Neural progenitor cell (in vitro differentiated cells): ENCODE measurements around the gene MS4A2. TPM values are rescaled to one million over a fixed set of nuclear protein-coding genes. Genes with fewer than 3 reads are reported as not detected.
"Not testable (repeated sequence)": the region's sequence is repeated elsewhere in the genome, so short reads cannot be mapped to it uniquely, and the experiment has no call there.

Experiments
- DNase-seq: peaks from one replicate; pipeline ENCODE4 v3.0.0-alpha.2; 2016; ENCODE audit warnings: low spot score
- H2AFZ ChIP-seq: fragments of 200-600 bp; sonication (generic); replicated peaks from 2 replicates; pipeline ENCODE4 v1.6.1; 2016; ENCODE audit warnings: antibody characterized with exemption
- H3F3A ChIP-seq: fragments of 200-600 bp; sonication (generic); 2 replicates; pipeline ENCODE4 v1.6.1; 2016; ENCODE audit warnings: antibody characterized with exemption, low read depth
- H3K27ac ChIP-seq: fragments of 200-600 bp; sonication (generic); 2 replicates; pipeline ENCODE4 v1.5.1; 2016; ENCODE audit warnings: mild to moderate bottlenecking
- H3K27me3 ChIP-seq: fragments of 200-600 bp; sonication (generic); 2 replicates; pipeline ENCODE4 v1.6.1; 2016; ENCODE audit warnings: mild to moderate bottlenecking, moderate library complexity
- H3K36me3 ChIP-seq: fragments of 200-600 bp; sonication (generic); 2 replicates; pipeline ENCODE4 v1.5.1; 2016
- H3K4me1 ChIP-seq: fragments of 200-600 bp; sonication (generic); 2 replicates; pipeline ENCODE4 v1.6.1; 2016; ENCODE audit warnings: mixed run types
- H3K4me2 ChIP-seq: fragments of 200-600 bp; sonication (generic); 2 replicates; pipeline ENCODE4 v1.6.1; 2016
- H3K4me3 ChIP-seq: fragments of 200-600 bp; sonication (generic); 2 replicates; pipeline ENCODE4 v1.5.1; 2016
- H3K79me2 ChIP-seq: fragments of 200-600 bp; sonication (generic); 2 replicates; pipeline ENCODE4 v1.6.1; 2016; ENCODE audit warnings: low read depth
- H3K9ac ChIP-seq: fragments of 200-600 bp; sonication (generic); 2 replicates; pipeline ENCODE4 v1.6.1; 2016
- H3K9me3 ChIP-seq: fragments of 200-600 bp; sonication (generic); 2 replicates; pipeline ENCODE4 v1.5.1; 2016; ENCODE audit warnings: low read depth
- H4K20me1 ChIP-seq: fragments of 200-600 bp; sonication (generic); 2 replicates; pipeline ENCODE4 v1.6.1; 2016; ENCODE audit warnings: low read depth
- H3K27ac Mint-ChIP-seq: 3 replicates; pipeline ENCODE4 v1.8.0; 2021; ENCODE audit warnings: mixed read lengths
- H3K27me3 Mint-ChIP-seq: 2 replicates; pipeline ENCODE4 v1.8.0; 2022; ENCODE audit warnings: low read depth, mild to moderate bottlenecking, inconsistent platforms, moderate library complexity, mixed read lengths; ENCODE audit not compliant: insufficient read depth
- H3K36me3 Mint-ChIP-seq: 3 replicates; pipeline ENCODE4 v1.8.0; 2021; ENCODE audit warnings: mixed read lengths
- H3K4me1 Mint-ChIP-seq: 3 replicates; pipeline ENCODE4 v1.8.0; 2021; ENCODE audit warnings: mixed read lengths
- H3K4me3 Mint-ChIP-seq: 3 replicates; pipeline ENCODE4 v1.8.0; 2021; ENCODE audit warnings: mild to moderate bottlenecking, moderate library complexity, mixed read lengths
- H3K9me3 Mint-ChIP-seq: 3 replicates; pipeline ENCODE4 v1.8.0; 2020; ENCODE audit warnings: mixed read lengths
- CTCF ChIP-seq: fragments of 200-600 bp; sonication (generic); IDR thresholded peaks from 2 replicates; pipeline ENCODE4 v1.5.1; 2017; ENCODE audit warnings: antibody characterized with exemption, mild to moderate bottlenecking
- EZH2 ChIP-seq: fragments of 200-600 bp; sonication (generic); IDR thresholded peaks from 2 replicates; pipeline ENCODE4 v1.6.1; 2017; ENCODE audit warnings: antibody characterized with exemption, mild to moderate bottlenecking, moderate library complexity
- EZH2phosphoT487 ChIP-seq: fragments of 200-600 bp; sonication (generic); IDR thresholded peaks from 2 replicates; pipeline ENCODE4 v1.6.1; 2017; ENCODE audit warnings: antibody characterized with exemption
- total RNA-seq: library from RNA; depleted of rRNA; stranded (reverse); fragments of >200 nt; gene quantifications from 2 replicates; pipeline ENCODE4 v1.2.3, GENCODE V29; 2015; ENCODE audit warnings: low replicate concordance

MS4A2 gene
- total RNA-seq, 1 donor from 2014 or later: not detected

- Mint-ChIP-seq H3K9me3 (peaks cover 2% of the 10 kb centered on the region), H3K36me3 (no peaks in the 10 kb centered on the region), H3K4me3 (no peak overlapping the region), H3K27ac (no peak overlapping the region), H3K27me3 (peaks cover 4% of the 10 kb centered on the region), H3K4me1 (peaks cover 6% of the 10 kb centered on the region)
- TF ChIP-seq EZH2phosphoT487 (no peak), EZH2 (no peak)
- no peak overlapping the region for H2AFZ ChIP-seq
- no peak overlapping the region for H3K4me2 ChIP-seq
- H3K4me3 ChIP-seq: no peak overlapping the region
- no peaks in the 10 kb centered on the region for H3F3A ChIP-seq
- H4K20me1 ChIP-seq: no peaks in the 10 kb centered on the region
- no peak overlapping the region for H3K9ac ChIP-seq
- no peak overlapping the region for H3K27ac ChIP-seq
- no peaks in the 10 kb centered on the region for H3K9me3 ChIP-seq
- no peaks in the 10 kb centered on the region for H3K36me3 ChIP-seq
- H3K27me3 ChIP-seq: no peaks in the 10 kb centered on the region
- no peaks in the 10 kb centered on the region for H3K79me2 ChIP-seq
- peaks cover 9% of the 10 kb centered on the region for H3K4me1 ChIP-seq
- no peak for DNase-seq
Measured at GRCh38 chr11:60125956-60126585, 37.6 kb downstream of the MS4A2 start.

DNA sequence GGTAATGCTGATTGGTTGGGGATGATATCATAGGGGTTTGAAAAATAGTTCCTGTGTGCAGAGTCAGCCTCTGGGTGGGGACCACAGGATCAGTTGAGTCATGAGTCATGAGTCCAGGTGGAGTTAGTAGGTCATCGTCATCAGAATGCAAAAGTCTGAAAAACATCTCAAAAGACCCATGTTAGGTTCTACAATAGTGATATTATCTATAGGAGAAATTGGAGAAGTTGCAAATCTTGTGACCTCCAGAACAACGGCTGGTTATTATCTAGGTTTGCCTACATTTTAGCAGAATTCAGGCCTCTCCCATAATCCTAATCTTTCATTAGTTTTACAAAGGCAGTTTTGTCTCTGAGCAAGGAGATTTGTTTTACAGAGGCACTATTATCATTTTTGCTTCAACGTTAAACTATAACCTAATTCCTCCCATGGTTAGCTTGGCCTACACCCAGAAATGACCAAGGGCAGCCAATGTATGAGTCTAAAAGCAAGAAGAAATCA lies 38.9 kb downstream of the MS4A2 start:
- no peak overlapping the region for H3K4me3 Mint-ChIP-seq
- H3K9ac ChIP-seq: no peak overlapping the region
- H3K4me1 Mint-ChIP-seq: peaks cover 3% of the 10 kb centered on the region
- no peaks in the 10 kb centered on the region for H3K27me3 ChIP-seq
- H3K9me3 Mint-ChIP-seq: peaks cover 2% of the 10 kb centered on the region
- no peak overlapping the region for H3K27ac Mint-ChIP-seq
- no peaks in the 10 kb centered on the region for H3F3A ChIP-seq
- H3K27ac ChIP-seq: no peak overlapping the region
- no peaks in the 10 kb centered on the region for H3K79me2 ChIP-seq
- DNase-seq: no peak
- no peak overlapping the region for H3K4me2 ChIP-seq
- H3K36me3 Mint-ChIP-seq: no peaks in the 10 kb centered on the region
- H3K27me3 Mint-ChIP-seq: peaks cover 4% of the 10 kb centered on the region
- no peaks in the 10 kb centered on the region for H3K9me3 ChIP-seq
- no peak overlapping the region for H3K4me3 ChIP-seq
- no peaks in the 10 kb centered on the region for H3K36me3 ChIP-seq
- no peaks in the 10 kb centered on the region for H4K20me1 ChIP-seq
- no peak overlapping the region for H2AFZ ChIP-seq
- TF ChIP-seq EZH2 (no peak), EZH2phosphoT487 (no peak), CTCF (no peak)
- peaks cover 5% of the 10 kb centered on the region for H3K4me1 ChIP-seq

- H3K27ac Mint-ChIP-seq: no peak overlapping the region
- no peak for TF ChIP-seq CTCF
- no peak for TF ChIP-seq EZH2
- TF ChIP-seq EZH2phosphoT487: no peak
- H3K9me3 Mint-ChIP-seq: peaks cover 5% of the 10 kb centered on the region
- no peaks in the 10 kb centered on the region for H3K36me3 Mint-ChIP-seq
- H3K79me2 ChIP-seq: no peaks in the 10 kb centered on the region
- no peaks in the 10 kb centered on the region for H3K4me1 Mint-ChIP-seq
- no peaks in the 10 kb centered on the region for H3K27me3 ChIP-seq
- H3K4me1 ChIP-seq: peaks cover 5% of the 10 kb centered on the region
- H3K4me3 Mint-ChIP-seq: no peak overlapping the region
- no peak overlapping the region for H2AFZ ChIP-seq
- DNase-seq: no peak
- no peak overlapping the region for H3K9ac ChIP-seq
- H3K9me3 ChIP-seq: no peaks in the 10 kb centered on the region
- no peak overlapping the region for H3K4me3 ChIP-seq
- H3K27ac ChIP-seq: no peak overlapping the region
- H3K4me2 ChIP-seq: no peak overlapping the region
- peaks cover 5% of the 10 kb centered on the region for H3K27me3 Mint-ChIP-seq
- no peaks in the 10 kb centered on the region for H3K36me3 ChIP-seq
- H4K20me1 ChIP-seq: no peaks in the 10 kb centered on the region
- no peaks in the 10 kb centered on the region for H3F3A ChIP-seq
Measured at GRCh38 chr11:60128376-60128775, 39.9 kb downstream of the MS4A2 start.

- not testable (repeated sequence) for H4K20me1 ChIP-seq, DNase-seq, H3K4me2 ChIP-seq, H3K27ac Mint-ChIP-seq, H3K4me3 ChIP-seq, H3K4me1 ChIP-seq, H3K36me3 Mint-ChIP-seq, H2AFZ ChIP-seq, H3K9me3 Mint-ChIP-seq, H3K27me3 Mint-ChIP-seq, H3K9me3 ChIP-seq, H3K27me3 ChIP-seq, H3F3A ChIP-seq, H3K27ac ChIP-seq, H3K36me3 ChIP-seq, H3K79me2 ChIP-seq, H3K9ac ChIP-seq, H3K4me3 Mint-ChIP-seq, H3K4me1 Mint-ChIP-seq
Measured at GRCh38 chr11:60128866-60129265, 40.4 kb downstream of the MS4A2 start.
